ENCODE data around the gene APPBP2. TPM values are rescaled to one million over a fixed set of nuclear protein-coding genes. Genes with fewer than 3 reads are reported as not detected.

APPBP2 gene
- total and polyA plus RNA-seq, 2 of the 8 experiments (the other 6 are each of a cell fraction or from before 2014, with no cell fraction given), result 3.3 to 18.0 TPM

DNA sequence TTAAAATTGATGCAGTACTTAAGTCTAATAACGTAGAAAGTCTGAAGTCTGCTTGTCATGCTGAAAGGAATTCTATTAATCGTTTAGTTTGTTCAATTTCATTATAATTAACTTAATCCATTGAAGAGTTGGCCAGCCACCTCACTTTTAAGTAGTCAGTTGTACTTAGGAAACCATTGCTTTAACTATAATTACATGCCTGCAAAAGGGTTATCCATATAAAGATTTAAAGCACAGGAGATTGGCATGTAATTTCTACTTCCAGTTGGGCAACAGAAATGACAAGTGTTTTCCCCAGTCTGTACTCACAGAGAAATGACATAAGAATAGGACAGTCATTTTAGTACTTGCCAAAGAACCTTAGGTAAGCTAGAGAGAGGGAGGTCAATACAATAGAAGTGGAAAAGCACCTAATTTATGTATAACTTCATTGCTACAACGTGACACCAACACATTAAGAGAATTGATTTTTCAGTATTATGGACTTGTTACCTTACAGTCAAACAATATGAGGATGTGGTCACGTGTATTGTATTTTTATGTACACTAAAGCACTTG lies 130.5 kb downstream of the APPBP2 start (continued):
- TF ChIP-seq, protein P1, sequence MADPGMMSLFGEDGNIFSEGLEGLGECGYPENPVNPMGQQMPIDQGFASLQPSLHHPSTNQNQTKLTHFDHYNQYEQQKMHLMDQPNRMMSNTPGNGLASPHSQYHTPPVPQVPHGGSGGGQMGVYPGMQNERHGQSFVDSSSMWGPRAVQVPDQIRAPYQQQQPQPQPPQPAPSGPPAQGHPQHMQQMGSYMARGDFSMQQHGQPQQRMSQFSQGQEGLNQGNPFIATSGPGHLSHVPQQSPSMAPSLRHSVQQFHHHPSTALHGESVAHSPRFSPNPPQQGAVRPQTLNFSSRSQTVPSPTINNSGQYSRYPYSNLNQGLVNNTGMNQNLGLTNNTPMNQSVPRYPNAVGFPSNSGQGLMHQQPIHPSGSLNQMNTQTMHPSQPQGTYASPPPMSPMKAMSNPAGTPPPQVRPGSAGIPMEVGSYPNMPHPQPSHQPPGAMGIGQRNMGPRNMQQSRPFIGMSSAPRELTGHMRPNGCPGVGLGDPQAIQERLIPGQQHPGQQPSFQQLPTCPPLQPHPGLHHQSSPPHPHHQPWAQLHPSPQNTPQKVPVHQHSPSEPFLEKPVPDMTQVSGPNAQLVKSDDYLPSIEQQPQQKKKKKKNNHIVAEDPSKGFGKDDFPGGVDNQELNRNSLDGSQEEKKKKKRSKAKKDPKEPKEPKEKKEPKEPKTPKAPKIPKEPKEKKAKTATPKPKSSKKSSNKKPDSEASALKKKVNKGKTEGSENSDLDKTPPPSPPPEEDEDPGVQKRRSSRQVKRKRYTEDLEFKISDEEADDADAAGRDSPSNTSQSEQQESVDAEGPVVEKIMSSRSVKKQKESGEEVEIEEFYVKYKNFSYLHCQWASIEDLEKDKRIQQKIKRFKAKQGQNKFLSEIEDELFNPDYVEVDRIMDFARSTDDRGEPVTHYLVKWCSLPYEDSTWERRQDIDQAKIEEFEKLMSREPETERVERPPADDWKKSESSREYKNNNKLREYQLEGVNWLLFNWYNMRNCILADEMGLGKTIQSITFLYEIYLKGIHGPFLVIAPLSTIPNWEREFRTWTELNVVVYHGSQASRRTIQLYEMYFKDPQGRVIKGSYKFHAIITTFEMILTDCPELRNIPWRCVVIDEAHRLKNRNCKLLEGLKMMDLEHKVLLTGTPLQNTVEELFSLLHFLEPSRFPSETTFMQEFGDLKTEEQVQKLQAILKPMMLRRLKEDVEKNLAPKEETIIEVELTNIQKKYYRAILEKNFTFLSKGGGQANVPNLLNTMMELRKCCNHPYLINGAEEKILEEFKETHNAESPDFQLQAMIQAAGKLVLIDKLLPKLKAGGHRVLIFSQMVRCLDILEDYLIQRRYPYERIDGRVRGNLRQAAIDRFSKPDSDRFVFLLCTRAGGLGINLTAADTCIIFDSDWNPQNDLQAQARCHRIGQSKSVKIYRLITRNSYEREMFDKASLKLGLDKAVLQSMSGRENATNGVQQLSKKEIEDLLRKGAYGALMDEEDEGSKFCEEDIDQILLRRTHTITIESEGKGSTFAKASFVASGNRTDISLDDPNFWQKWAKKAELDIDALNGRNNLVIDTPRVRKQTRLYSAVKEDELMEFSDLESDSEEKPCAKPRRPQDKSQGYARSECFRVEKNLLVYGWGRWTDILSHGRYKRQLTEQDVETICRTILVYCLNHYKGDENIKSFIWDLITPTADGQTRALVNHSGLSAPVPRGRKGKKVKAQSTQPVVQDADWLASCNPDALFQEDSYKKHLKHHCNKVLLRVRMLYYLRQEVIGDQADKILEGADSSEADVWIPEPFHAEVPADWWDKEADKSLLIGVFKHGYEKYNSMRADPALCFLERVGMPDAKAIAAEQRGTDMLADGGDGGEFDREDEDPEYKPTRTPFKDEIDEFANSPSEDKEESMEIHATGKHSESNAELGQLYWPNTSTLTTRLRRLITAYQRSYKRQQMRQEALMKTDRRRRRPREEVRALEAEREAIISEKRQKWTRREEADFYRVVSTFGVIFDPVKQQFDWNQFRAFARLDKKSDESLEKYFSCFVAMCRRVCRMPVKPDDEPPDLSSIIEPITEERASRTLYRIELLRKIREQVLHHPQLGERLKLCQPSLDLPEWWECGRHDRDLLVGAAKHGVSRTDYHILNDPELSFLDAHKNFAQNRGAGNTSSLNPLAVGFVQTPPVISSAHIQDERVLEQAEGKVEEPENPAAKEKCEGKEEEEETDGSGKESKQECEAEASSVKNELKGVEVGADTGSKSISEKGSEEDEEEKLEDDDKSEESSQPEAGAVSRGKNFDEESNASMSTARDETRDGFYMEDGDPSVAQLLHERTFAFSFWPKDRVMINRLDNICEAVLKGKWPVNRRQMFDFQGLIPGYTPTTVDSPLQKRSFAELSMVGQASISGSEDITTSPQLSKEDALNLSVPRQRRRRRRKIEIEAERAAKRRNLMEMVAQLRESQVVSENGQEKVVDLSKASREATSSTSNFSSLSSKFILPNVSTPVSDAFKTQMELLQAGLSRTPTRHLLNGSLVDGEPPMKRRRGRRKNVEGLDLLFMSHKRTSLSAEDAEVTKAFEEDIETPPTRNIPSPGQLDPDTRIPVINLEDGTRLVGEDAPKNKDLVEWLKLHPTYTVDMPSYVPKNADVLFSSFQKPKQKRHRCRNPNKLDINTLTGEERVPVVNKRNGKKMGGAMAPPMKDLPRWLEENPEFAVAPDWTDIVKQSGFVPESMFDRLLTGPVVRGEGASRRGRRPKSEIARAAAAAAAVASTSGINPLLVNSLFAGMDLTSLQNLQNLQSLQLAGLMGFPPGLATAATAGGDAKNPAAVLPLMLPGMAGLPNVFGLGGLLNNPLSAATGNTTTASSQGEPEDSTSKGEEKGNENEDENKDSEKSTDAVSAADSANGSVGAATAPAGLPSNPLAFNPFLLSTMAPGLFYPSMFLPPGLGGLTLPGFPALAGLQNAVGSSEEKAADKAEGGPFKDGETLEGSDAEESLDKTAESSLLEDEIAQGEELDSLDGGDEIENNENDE (IDR thresholded peaks at IDR 0.05; ENCODE audit: insufficient replicate concordance, low read length), result no peak
- no peak for TF ChIP-seq FOSL1 (IDR thresholded peaks at IDR 0.05; ENCODE audit: insufficient read depth, low read depth, low read length)
- TF ChIP-seq HDAC2 (IDR thresholded peaks at IDR 0.05; ENCODE audit: borderline replicate concordance in 1 of 2, low read depth in 2 of 2, low read length in 2 of 2), result no peak
- no peak for TF ChIP-seq CBX5 (IDR thresholded peaks at IDR 0.05; ENCODE audit: low read depth, low read length)
- no peak for TF ChIP-seq RNF2 (IDR thresholded peaks at IDR 0.05; ENCODE audit: borderline replicate concordance, low read depth, low read length, missing control alignments, poor library complexity, severe bottlenecking)
- no peak for TF ChIP-seq PHF8 (conservative IDR thresholded peaks at IDR 0.05; ENCODE audit: low read depth, low read length)
- TF ChIP-seq, protein P2, sequence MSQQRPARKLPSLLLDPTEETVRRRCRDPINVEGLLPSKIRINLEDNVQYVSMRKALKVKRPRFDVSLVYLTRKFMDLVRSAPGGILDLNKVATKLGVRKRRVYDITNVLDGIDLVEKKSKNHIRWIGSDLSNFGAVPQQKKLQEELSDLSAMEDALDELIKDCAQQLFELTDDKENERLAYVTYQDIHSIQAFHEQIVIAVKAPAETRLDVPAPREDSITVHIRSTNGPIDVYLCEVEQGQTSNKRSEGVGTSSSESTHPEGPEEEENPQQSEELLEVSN (IDR thresholded peaks at IDR 0.05), result no peak
- no peak for TF ChIP-seq SRF (IDR thresholded peaks at IDR 0.05; ENCODE audit: low read depth, low read length)
- no peak for TF ChIP-seq JUND (IDR thresholded peaks at IDR 0.05; ENCODE audit: low read length)

Data from H1 (cell line).